C4-2B (cell line): ENCODE measurements around the gene FOXP1.

Experiments used
- ZFX ChIP-seq: fragments of 450-650 bp; IDR thresholded peaks from 2 replicates; pipeline ENCODE4 v1.6.1; 2017
- TF ChIP-seq, protein P1 (sequence below): fragments of 450-650 bp; conservative IDR thresholded peaks from 2 replicates; pipeline ENCODE4 v1.5.1; 2017; ENCODE audit warnings: mild to moderate bottlenecking

DNA sequence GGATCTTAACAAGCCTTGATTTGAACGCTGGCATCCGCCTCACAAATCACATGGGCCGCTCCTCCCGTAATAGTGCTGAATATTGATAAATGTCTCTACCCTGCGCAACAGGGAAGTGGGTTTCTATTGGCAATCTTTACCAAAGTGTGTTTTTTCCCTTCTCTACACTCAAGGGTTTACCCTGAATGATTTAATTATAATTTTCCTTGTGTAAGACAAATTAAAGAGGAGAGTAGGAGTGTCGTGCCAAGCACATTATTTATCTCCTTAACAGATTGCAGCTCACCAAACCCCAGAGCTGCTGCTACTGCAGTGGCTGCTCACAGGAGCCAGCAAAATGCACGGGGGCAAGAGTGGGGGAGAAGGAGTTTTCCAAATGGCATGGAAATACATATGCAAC, 545.8 kb downstream of the FOXP1 start:
- TF ChIP-seq, protein P1, sequence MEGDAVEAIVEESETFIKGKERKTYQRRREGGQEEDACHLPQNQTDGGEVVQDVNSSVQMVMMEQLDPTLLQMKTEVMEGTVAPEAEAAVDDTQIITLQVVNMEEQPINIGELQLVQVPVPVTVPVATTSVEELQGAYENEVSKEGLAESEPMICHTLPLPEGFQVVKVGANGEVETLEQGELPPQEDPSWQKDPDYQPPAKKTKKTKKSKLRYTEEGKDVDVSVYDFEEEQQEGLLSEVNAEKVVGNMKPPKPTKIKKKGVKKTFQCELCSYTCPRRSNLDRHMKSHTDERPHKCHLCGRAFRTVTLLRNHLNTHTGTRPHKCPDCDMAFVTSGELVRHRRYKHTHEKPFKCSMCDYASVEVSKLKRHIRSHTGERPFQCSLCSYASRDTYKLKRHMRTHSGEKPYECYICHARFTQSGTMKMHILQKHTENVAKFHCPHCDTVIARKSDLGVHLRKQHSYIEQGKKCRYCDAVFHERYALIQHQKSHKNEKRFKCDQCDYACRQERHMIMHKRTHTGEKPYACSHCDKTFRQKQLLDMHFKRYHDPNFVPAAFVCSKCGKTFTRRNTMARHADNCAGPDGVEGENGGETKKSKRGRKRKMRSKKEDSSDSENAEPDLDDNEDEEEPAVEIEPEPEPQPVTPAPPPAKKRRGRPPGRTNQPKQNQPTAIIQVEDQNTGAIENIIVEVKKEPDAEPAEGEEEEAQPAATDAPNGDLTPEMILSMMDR, result no peak
- TF ChIP-seq ZFX, result no peak
